DOHH2 (cell line): ENCODE measurements around the gene CLCA4.

ENCODE experiments used
- H3F3A ChIP-seq: fragments of 200-600 bp; sonication (generic), shearing (Covaris generic); 2 replicates; pipeline ENCODE4 v1.6.0; 2016; ENCODE audit warnings: antibody characterized with exemption, mild to moderate bottlenecking; ENCODE audit not compliant: control insufficient read depth, insufficient read depth
- H3K27ac ChIP-seq: fragments of 200-600 bp; sonication (generic); 2 replicates; pipeline ENCODE4 v1.5.1; 2014; ENCODE audit warnings: low read depth, mild to moderate bottlenecking, low read length, moderate library complexity
- H3K27me3 ChIP-seq: fragments of 200-600 bp; sonication (generic); 2 replicates; pipeline ENCODE4 v1.6.1; 2014; ENCODE audit warnings: mild to moderate bottlenecking, low read length, mixed read lengths; ENCODE audit not compliant: control insufficient read depth
- H3K36me3 ChIP-seq: fragments of 200-600 bp; sonication (generic); 2 replicates; pipeline ENCODE4 v1.6.1; 2014; ENCODE audit warnings: mild to moderate bottlenecking, low read length, moderate library complexity, mixed read lengths; ENCODE audit not compliant: control insufficient read depth
- H3K4me1 ChIP-seq: fragments of 200-600 bp; sonication (generic); 2 replicates; pipeline ENCODE4 v1.6.1; 2014; ENCODE audit warnings: mild to moderate bottlenecking, low read length, mixed read lengths; ENCODE audit not compliant: control insufficient read depth
- H3K4me2 ChIP-seq: fragments of 200-600 bp; sonication (generic); 2 replicates; pipeline ENCODE4 v1.6.0; 2014; ENCODE audit warnings: mild to moderate bottlenecking, low read length, moderate library complexity
- H3K4me3 ChIP-seq: fragments of 200-600 bp; sonication (generic); 2 replicates; pipeline ENCODE4 v1.5.1; 2014; ENCODE audit warnings: mild to moderate bottlenecking, low read length, mixed read lengths
- H3K79me2 ChIP-seq: fragments of 200-600 bp; sonication (generic); 2 replicates; pipeline ENCODE4 v1.6.1; 2014; ENCODE audit warnings: mild to moderate bottlenecking, low read length, mixed read lengths; ENCODE audit not compliant: control insufficient read depth
- H3K9me2 ChIP-seq: fragments of 200-600 bp; sonication (generic); replicated peaks from 2 replicates; pipeline ENCODE4 v1.6.1; 2014; ENCODE audit warnings: mild to moderate bottlenecking, low read length, mixed read lengths; ENCODE audit not compliant: control insufficient read depth
- H3K9me3 ChIP-seq: fragments of 200-600 bp; sonication (generic); 2 replicates; pipeline ENCODE4 v1.6.1; 2014; ENCODE audit warnings: antibody characterized with exemption, low read length, mixed read lengths; ENCODE audit not compliant: control insufficient read depth, insufficient read depth
- H4K20me1 ChIP-seq: fragments of 200-600 bp; sonication (generic); 2 replicates; pipeline ENCODE4 v1.6.0; 2014; ENCODE audit warnings: low read depth, mild to moderate bottlenecking, antibody characterized with exemption, low read length, moderate library complexity; ENCODE audit not compliant: control insufficient read depth, insufficient read depth
- CTCF ChIP-seq: fragments of 200-600 bp; sonication (generic); IDR thresholded peaks from one replicate; pipeline ENCODE4 v1.5.1; 2014; ENCODE audit warnings: antibody characterized with exemption, mild to moderate bottlenecking, low read depth, low read length; ENCODE audit not compliant: poor library complexity, severe bottlenecking
- EZH2phosphoT487 ChIP-seq: fragments of 200-600 bp; sonication (generic); IDR thresholded peaks from 2 replicates; pipeline ENCODE4 v1.6.1; 2017; ENCODE audit warnings: borderline replicate concordance, mild to moderate bottlenecking, antibody characterized with exemption, low read length, moderate library complexity, mixed read lengths

CLCA4 gene

GRCh38 chr1:86567341-86567740 is 20.5 kb downstream of the CLCA4 start:
- Histone ChIP-seq H3K36me3 (no peaks in the 10 kb centered on the region), H3K4me1 (no peaks in the 10 kb centered on the region), H3K79me2 (no peaks in the 10 kb centered on the region), H4K20me1 (no peaks in the 10 kb centered on the region), H3K4me2 (no peak overlapping the region), H3K9me2 (no peaks in the 10 kb centered on the region), H3F3A (no peaks in the 10 kb centered on the region), H3K4me3 (no peak overlapping the region), H3K9me3 (no peaks in the 10 kb centered on the region), H3K27ac (no peak overlapping the region), H3K27me3 (peaks cover 15% of the 10 kb centered on the region)
- TF ChIP-seq CTCF (no peak), EZH2phosphoT487 (no peak)

GRCh38 chr1:86567878-86568277 is 21.0 kb downstream of the CLCA4 start:
- no peaks in the 10 kb centered on the region for H3K9me2 ChIP-seq
- H3K4me2 ChIP-seq, result no peak overlapping the region
- H3K36me3 ChIP-seq, result no peaks in the 10 kb centered on the region
- H3F3A ChIP-seq, result no peaks in the 10 kb centered on the region
- H3K4me3 ChIP-seq, result no peak overlapping the region
- TF ChIP-seq EZH2phosphoT487 (no peak), CTCF (no peak)
- H4K20me1 ChIP-seq, result no peaks in the 10 kb centered on the region
- H3K27me3 ChIP-seq, result peaks cover 15% of the 10 kb centered on the region
- no peaks in the 10 kb centered on the region for H3K4me1 ChIP-seq
- H3K27ac ChIP-seq, result no peak overlapping the region
- H3K9me3 ChIP-seq, result no peaks in the 10 kb centered on the region
- H3K79me2 ChIP-seq, result no peaks in the 10 kb centered on the region

- H3K9me2 ChIP-seq, result no peaks in the 10 kb centered on the region
- H3K27me3 ChIP-seq, result peaks cover 6% of the 10 kb centered on the region; the same call in 1 of the 2 replicates
- no peak overlapping the region for H3K27ac ChIP-seq
- no peaks in the 10 kb centered on the region for H3K36me3 ChIP-seq
- no peaks in the 10 kb centered on the region for H3K4me1 ChIP-seq
- H3K9me3 ChIP-seq, result no peaks in the 10 kb centered on the region
- H4K20me1 ChIP-seq, result no peaks in the 10 kb centered on the region
- TF ChIP-seq CTCF, result no peak
- TF ChIP-seq EZH2phosphoT487, result no peak
- no peak overlapping the region for H3K4me2 ChIP-seq
- no peaks in the 10 kb centered on the region for H3K79me2 ChIP-seq
- no peaks in the 10 kb centered on the region for H3F3A ChIP-seq
- H3K4me3 ChIP-seq, result no peak overlapping the region
These were observed 27.0 kb downstream of the CLCA4 start for GRCh38 chr1:86573763-86574484.
